GM12878 (cell line): ENCODE measurements around the gene CLUH. TPM values are rescaled to one million over a fixed set of nuclear protein-coding genes. Genes with fewer than 3 reads are reported as not detected.

Experiments used
- ATAC-seq: fragments of 200-7000 bp; cut with Tn5 transposase; 3 replicates; pipeline ENCODE4 v1.9.1; 2020; ENCODE audit warnings: mild to moderate bottlenecking, moderate library complexity
- BruUV-seq: library from RNA; stranded (reverse); fragments of 400-500 nt; replicated peaks from 2 replicates; lab custom pipeline; 2021; lab: Mats Ljungman, UMichigan
- CTCF ChIA-PET: fragments of 300-600 bp; sonication (Branson Sonifier 250); formaldehyde crosslinking; extraction: SDS; loops from one replicate; lab custom pipeline; 2021; ENCODE audit warnings: inconsistent platforms; lab: Yijun Ruan, JAX
- POLR2A ChIA-PET: fragments of 350-600 bp; formaldehyde crosslinking; extraction: SDS; loops from one replicate; lab custom pipeline; 2021; ENCODE audit warnings: inconsistent platforms; lab: Charles Lee
- RAD21 ChIA-PET: fragments of 300-600 bp; sonication (Branson Sonifier 250); formaldehyde crosslinking; loops from one replicate; lab custom pipeline; 2023; ENCODE audit warnings: antibody characterized with exemption; ENCODE audit not compliant: unreplicated experiment; lab: Charles Lee
- SMC1A ChIA-PET: fragments of 300-600 bp; sonication (Branson Sonifier 250); formaldehyde crosslinking; loops from one replicate; lab custom pipeline; 2023; ENCODE audit not compliant: unreplicated experiment, uncharacterized antibody; lab: Charles Lee
- DNase-seq: peaks from one replicate; pipeline ENCODE4 v3.0.0-alpha.2; 2011; ENCODE audit warnings: low read depth, low spot score
- FAIRE-seq: peaks from 3 replicates; lab custom pipeline; 2011; peaks lifted over from hg19 to GRCh38; lab: Jason Lieb, UNC
- H2AFZ ChIP-seq: 2 replicates; pipeline ENCODE4 v1.6.0; 2011; ENCODE audit warnings: low read depth, low read length, control low read depth; ENCODE audit not compliant: control insufficient read depth
- H3K27ac ChIP-seq: 2 replicates; pipeline ENCODE4 v1.5.1; 2011; ENCODE audit warnings: control low read depth; ENCODE audit not compliant: control insufficient read depth, insufficient read depth
- H3K27me3 ChIP-seq, 2 experiments: replicated peaks in 1 of 2; 2 replicates each; pipeline versions ENCODE4 v1.6.0 to v1.6.1; 2011; ENCODE audit warnings: low read length in 1 of 2; ENCODE audit not compliant: control insufficient read depth in 2 of 2, insufficient read depth in 2 of 2
- H3K36me3 ChIP-seq, 2 experiments: 2 replicates each; pipeline ENCODE4 v1.5.1; 2011; ENCODE audit warnings: low read length in 1 of 2; ENCODE audit not compliant: control insufficient read depth in 2 of 2, insufficient read depth in 2 of 2
- H3K4me1 ChIP-seq: 2 replicates; pipeline ENCODE4 v1.6.1; 2011; ENCODE audit warnings: mild to moderate bottlenecking, low read length, moderate library complexity, mixed read lengths; ENCODE audit not compliant: control insufficient read depth, insufficient read depth
- H3K4me2 ChIP-seq: 2 replicates; pipeline ENCODE4 v1.6.0; 2011; ENCODE audit warnings: control low read depth; ENCODE audit not compliant: control insufficient read depth, insufficient read depth
- H3K4me3 ChIP-seq: fragments of 200-600 bp; sonication (generic); 2 replicates; pipeline ENCODE4 v1.5.1; 2016
- H3K79me2 ChIP-seq: 2 replicates; pipeline ENCODE4 v1.6.0; 2011; ENCODE audit warnings: low read length; ENCODE audit not compliant: control insufficient read depth, insufficient read depth
- H3K9ac ChIP-seq: 2 replicates; pipeline ENCODE4 v1.8.0; 2011; ENCODE audit warnings: low read length, control low read depth, mixed read lengths; ENCODE audit not compliant: control insufficient read depth, insufficient read depth
- H3K9me3 ChIP-seq: replicated peaks from 3 replicates; pipeline ENCODE4 v1.5.1; 2011; ENCODE audit warnings: mild to moderate bottlenecking, low read length; ENCODE audit not compliant: control insufficient read depth, insufficient read depth
- H4K20me1 ChIP-seq: 2 replicates; pipeline ENCODE4 v1.6.0; 2011; ENCODE audit not compliant: control insufficient read depth, insufficient read depth
- CREB1 ChIP-seq: IDR thresholded peaks from 2 replicates; pipeline ENCODE4 v1.6.1; 2012; ENCODE audit warnings: low read depth, mild to moderate bottlenecking, inconsistent platforms
- EED ChIP-seq: sonication (generic); IDR thresholded peaks from 2 replicates; pipeline ENCODE4 v1.6.1; 2016; ENCODE audit warnings: antibody characterized with exemption, low read depth
- ETV6 ChIP-seq, 2 experiments: fragments of 450-650 bp in 1 of 2; IDR thresholded peaks in 1 of 2; conservative IDR thresholded peaks in 1 of 2; 2 replicates each; pipeline ENCODE4 v1.6.1; 2014; ENCODE audit warnings: antibody characterized with exemption in 1 of 2, borderline replicate concordance in 1 of 2, low read depth in 1 of 2, mild to moderate bottlenecking in 1 of 2, moderate library complexity in 1 of 2
- FOS ChIP-seq: IDR thresholded peaks from 3 replicates; pipeline ENCODE4 v1.6.1; 2011; ENCODE audit warnings: borderline replicate concordance; ENCODE audit not compliant: insufficient read length; ENCODE audit errors: extremely low read depth
- HDGF ChIP-seq: fragments of 450-650 bp; IDR thresholded peaks from 2 replicates; pipeline ENCODE4 v1.6.1; 2016; ENCODE audit warnings: antibody characterized with exemption
- IKZF1 ChIP-seq: fragments of 450-650 bp; conservative IDR thresholded peaks from 2 replicates; pipeline ENCODE4 v1.6.1; 2017; ENCODE audit warnings: antibody characterized with exemption, mild to moderate bottlenecking
- MTA2 ChIP-seq: fragments of 450-650 bp; IDR thresholded peaks from 2 replicates; pipeline ENCODE4 v1.6.1; 2016; ENCODE audit warnings: low read depth, mild to moderate bottlenecking, moderate library complexity
- PAX5 ChIP-seq: IDR thresholded peaks from 2 replicates; pipeline ENCODE4 v1.6.1; 2011; ENCODE audit warnings: low read depth, low read length, borderline replicate concordance
- RCOR1 ChIP-seq: conservative IDR thresholded peaks from 2 replicates; pipeline ENCODE4 v1.6.1; 2012; ENCODE audit warnings: low read depth, low read length, improper control_type of control experiment
- SIN3A ChIP-seq: IDR thresholded peaks from 2 replicates; pipeline ENCODE4 v1.6.1; 2012; ENCODE audit warnings: low read depth, low read length, improper control_type of control experiment
- SREBF1 ChIP-seq: IDR thresholded peaks from 2 replicates; pipeline ENCODE4 v1.6.1; 2012; ENCODE audit warnings: mild to moderate bottlenecking, low read length
- ZSCAN29 ChIP-seq: fragments of 450-650 bp; IDR thresholded peaks from 2 replicates; pipeline ENCODE4 v1.6.1; 2017; ENCODE audit warnings: mild to moderate bottlenecking, moderate library complexity
- WGBS: methylation state at CpG from one replicate; pipeline ENCODE4 v1.1.6; 2016; ENCODE audit warnings: low lambda C conversion rate; ENCODE audit not compliant: insufficient replicate concordance, insufficient coverage; ENCODE audit errors: missing lambda C conversion rate; 5-methylcytosine and 5-hydroxymethylcytosine counted together
- in situ Hi-C: fragments of 300-500 bp; cut with MboI; formaldehyde crosslinking; loops from 9 replicates; pipeline ENCODE4 v1.14.3; 2018; ENCODE audit warnings: mixed read lengths
- intact Hi-C: fragments of 100-400 bp; cut with micrococcal nuclease; formaldehyde crosslinking; loops from one replicate; pipeline ENCODE4 v1.14.2; 2022; ENCODE audit not compliant: unreplicated experiment
- polyA plus RNA-seq, 11 experiments: library from polyadenylated mRNA; depleted of rRNA in 4 of 11; unstranded in 6 of 11; stranded (reverse) in 5 of 11; fragments of >200 nt; fragmentation: Nextera tagmentation in 4 of 11; fragmentation: Illumina TruSeq in 1 of 11; extraction: Ambion mirVana in 4 of 11; extraction: Trizol in 1 of 11; gene quantifications; 1 replicate in 1 of 11; 2 replicates in 10 of 11; pipeline versions ENCODE4 v1.2.1 to v1.2.3, GENCODE V29; 2011 to 2016; ENCODE audit warnings: inconsistent platforms in 2 of 11, missing spikeins in 2 of 11, low read depth in 1 of 11
- total RNA-seq, 4 experiments: library from RNA; depleted of rRNA in 3 of 4; stranded (reverse); fragments of >200 nt in 3 of 4; fragmentation: Illumina TruSeq in 1 of 4; extraction: Trizol in 1 of 4; gene quantifications; 2 replicates each; pipeline versions ENCODE4 v1.2.1 to v1.2.3, GENCODE V29; 2013 to 2021
- TF ChIP-seq, protein P1 (sequence below): IDR thresholded peaks from 2 replicates; pipeline ENCODE4 v1.6.1; 2011; ENCODE audit warnings: mild to moderate bottlenecking, low read depth, low read length, moderate library complexity; ENCODE audit not compliant: insufficient replicate concordance

Gene CLUH
- total and polyA plus RNA-seq, 10 of the 15 experiments (the other 5 are each of a cell fraction or from before 2014, with no cell fraction given): 0.11 to 147 (median 60.2) TPM

DNA sequence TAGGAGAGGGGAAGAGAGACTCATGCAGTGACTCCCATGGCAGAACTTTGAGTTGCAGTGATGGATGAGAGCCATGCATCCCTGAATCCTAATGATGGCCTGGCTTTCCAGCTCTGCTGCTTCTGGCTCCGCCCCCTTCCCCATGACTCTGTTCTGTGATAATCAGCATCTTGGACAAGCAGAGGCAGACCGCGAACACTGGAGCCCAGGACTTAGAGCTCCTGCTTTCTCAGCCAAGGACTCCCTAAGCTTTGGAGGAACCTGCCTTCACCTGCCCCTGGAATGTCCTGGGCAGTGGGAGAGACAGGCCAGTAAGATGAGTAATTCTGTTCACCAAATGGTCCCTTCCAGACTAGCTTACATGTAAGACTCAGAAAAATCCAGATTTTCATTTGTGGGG lies 25.4 kb upstream of the CLUH start (continued):
- TF ChIP-seq, protein P1, sequence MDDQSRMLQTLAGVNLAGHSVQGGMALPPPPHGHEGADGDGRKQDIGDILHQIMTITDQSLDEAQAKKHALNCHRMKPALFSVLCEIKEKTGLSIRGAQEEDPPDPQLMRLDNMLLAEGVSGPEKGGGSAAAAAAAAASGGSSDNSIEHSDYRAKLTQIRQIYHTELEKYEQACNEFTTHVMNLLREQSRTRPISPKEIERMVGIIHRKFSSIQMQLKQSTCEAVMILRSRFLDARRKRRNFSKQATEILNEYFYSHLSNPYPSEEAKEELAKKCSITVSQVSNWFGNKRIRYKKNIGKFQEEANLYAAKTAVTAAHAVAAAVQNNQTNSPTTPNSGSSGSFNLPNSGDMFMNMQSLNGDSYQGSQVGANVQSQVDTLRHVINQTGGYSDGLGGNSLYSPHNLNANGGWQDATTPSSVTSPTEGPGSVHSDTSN: no peak
- TF ChIP-seq PAX5 (no peak), ZSCAN29 (no peak), SREBF1 (no peak), ETV6 (conservative IDR thresholded peaks at IDR 0.05 in 1 of 2, IDR thresholded peaks at IDR 0.05 in 1 of 2; ENCODE audit: borderline replicate concordance in 1 of 2, low read depth in 1 of 2) (no peak), EED (no peak), MTA2 (no peak)

DNA sequence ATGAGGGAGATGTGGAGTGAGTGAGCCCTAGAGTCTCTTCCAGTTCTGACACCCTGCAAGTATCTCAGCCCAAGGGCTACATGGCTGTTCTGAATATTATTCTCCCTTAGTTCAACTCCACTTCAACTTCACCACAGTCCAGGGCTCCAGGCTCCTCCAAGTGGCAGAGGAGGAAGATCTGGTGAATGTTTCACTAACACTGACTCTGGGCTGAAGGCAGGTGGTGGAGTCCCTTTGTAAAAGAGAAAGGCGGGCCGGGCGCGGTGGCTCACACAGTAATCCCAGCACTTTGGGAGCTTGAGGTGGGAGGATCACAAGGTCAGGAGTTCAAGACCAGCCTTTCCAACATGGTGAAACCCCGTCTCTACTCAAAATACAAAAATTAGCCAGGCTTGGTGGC lies 24.3 kb upstream of the CLUH start:
- ChIA-PET POLR2A (no interaction called here), RAD21 (no interaction called here), SMC1A (no interaction called here), CTCF (no interaction called here)
- intact Hi-C loops: no loop called here
- H3K4me1 ChIP-seq: no peaks in the 10 kb centered on the region
- H2AFZ ChIP-seq: no peak overlapping the region
- ATAC-seq: no peak
- H3K27ac ChIP-seq: no peak overlapping the region
- no peaks in the 10 kb centered on the region for H3K36me3 ChIP-seq
- no peaks in the 10 kb centered on the region for H3K9me3 ChIP-seq
- no TSS peak for BruUV-seq
- H3K4me2 ChIP-seq: no peak overlapping the region
- in situ Hi-C loops: no loop called here
- 79% methylated on average over 5 of the region's 5 CpGs for WGBS
- H3K9ac ChIP-seq: no peak overlapping the region
- H3K4me3 ChIP-seq: no peak overlapping the region
- no peak for FAIRE-seq
- H4K20me1 ChIP-seq: no peaks in the 10 kb centered on the region
- no peak for DNase-seq
- H3K27me3 ChIP-seq: no peaks in the 10 kb centered on the region
- H3K79me2 ChIP-seq: no peaks in the 10 kb centered on the region
- no peak for TF ChIP-seq RCOR1
- TF ChIP-seq CREB1: no peak
- no peak for TF ChIP-seq IKZF1
- TF ChIP-seq FOS: no peak
- no peak for TF ChIP-seq SIN3A
- TF ChIP-seq HDGF: no peak
